ENCODE data around the gene CCNYL1.
"Not testable (repeated sequence)": the region's sequence is repeated elsewhere in the genome, so short reads cannot be mapped to it uniquely, and the experiment has no call there.

The CCNYL1 gene

DNA sequence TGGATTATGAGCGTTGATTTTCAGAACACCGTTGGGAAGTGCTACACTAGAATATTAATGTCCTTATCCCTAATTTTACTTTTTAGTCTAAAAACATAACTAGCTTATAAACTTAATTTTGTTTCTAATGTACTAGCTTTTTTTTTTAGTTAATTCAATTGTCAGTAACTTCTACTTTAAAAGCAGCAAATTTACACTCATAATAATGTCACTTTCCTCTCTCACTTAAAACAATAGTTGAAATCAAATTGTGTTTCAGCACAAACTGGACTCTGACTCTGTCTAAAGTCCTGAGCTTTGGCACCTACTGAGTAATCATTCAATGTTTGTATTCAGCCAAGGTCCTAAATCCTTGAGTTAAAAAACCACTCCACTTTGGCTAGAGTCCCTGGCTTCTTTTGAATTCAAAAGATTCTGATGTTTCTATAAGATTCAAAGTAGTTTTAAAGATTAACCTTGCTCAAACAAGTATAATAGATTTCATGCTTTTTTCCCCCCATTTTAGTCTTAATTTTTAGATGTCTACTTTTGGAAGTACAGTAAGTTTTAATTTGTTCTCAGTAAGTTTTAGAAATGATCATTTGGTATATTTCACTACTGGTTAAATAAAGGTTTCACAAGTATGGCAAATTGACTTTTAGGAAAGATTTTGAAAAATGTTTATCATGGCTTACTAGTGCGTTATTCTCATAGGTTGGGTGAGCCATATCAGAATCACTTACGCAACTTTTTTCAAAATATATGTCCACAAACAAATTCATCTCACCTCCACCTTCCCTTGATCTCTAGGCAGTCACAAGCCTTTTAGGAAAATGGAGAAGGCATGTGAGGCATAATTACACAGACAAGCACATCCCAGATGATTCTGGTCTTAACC is 23.4 kb downstream of the CCNYL1 start:
- Histone ChIP-seq H3K27me3 (ENCODE audit: control insufficient read depth in 1 of 2, insufficient read depth in 2 of 2, low read length in 2 of 2) (no peaks in the 10 kb centered on the region), H3K9ac (ENCODE audit: low read length in 2 of 2) (no peak overlapping the region)

DNA sequence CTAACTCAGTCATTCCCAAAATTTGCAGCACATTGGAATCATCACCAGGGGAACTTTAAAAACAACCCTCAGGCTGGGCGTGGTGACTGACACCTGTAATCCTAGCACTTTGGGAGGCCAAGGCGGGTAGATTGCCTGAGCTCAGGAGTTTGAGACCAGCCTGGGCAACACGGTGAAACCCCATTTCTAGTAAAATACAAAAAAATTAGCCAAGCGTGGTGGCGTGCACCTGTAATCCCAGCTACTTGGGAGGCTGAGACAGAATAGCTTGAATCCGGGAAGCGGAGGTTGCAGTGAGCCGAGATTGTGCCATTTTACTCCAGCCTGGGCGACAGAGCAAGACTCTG is 24.0 kb downstream of the CCNYL1 start:
- H3K9ac ChIP-seq (ENCODE audit: low read length in 2 of 2); H3K9me3 ChIP-seq (ENCODE audit: control insufficient read depth in 2 of 2, low read length in 2 of 2); H3K27me3 ChIP-seq (ENCODE audit: control insufficient read depth in 1 of 2, insufficient read depth in 2 of 2, low read length in 2 of 2); H3K4me3 ChIP-seq (ENCODE audit: low read length in 2 of 2); H3K4me1 ChIP-seq (ENCODE audit: control insufficient read depth, insufficient read depth, low read length); H3K27ac ChIP-seq (ENCODE audit: low read length); H3K36me3 ChIP-seq (ENCODE audit: control insufficient read depth in 2 of 2, insufficient read depth in 2 of 2, low read length in 2 of 2): not testable (repeated sequence)

More for the DNA sequence above, 23.4 kb downstream of the CCNYL1 start:
- H3K4me1 ChIP-seq (ENCODE audit: control insufficient read depth, insufficient read depth, low read length) = no peaks in the 10 kb centered on the region
- peaks cover 0 to 2% of the 10 kb centered on the region in 2 donors for H3K36me3 ChIP-seq (ENCODE audit: control insufficient read depth in 2 of 2, insufficient read depth in 2 of 2, low read length in 2 of 2)
- H3K4me3 ChIP-seq (ENCODE audit: low read length in 2 of 2) = no peak overlapping the region
- no peak overlapping the region for H3K27ac ChIP-seq (ENCODE audit: low read length)
- no peaks in the 10 kb centered on the region for H3K9me3 ChIP-seq (ENCODE audit: control insufficient read depth in 2 of 2, low read length in 2 of 2)

DNA sequence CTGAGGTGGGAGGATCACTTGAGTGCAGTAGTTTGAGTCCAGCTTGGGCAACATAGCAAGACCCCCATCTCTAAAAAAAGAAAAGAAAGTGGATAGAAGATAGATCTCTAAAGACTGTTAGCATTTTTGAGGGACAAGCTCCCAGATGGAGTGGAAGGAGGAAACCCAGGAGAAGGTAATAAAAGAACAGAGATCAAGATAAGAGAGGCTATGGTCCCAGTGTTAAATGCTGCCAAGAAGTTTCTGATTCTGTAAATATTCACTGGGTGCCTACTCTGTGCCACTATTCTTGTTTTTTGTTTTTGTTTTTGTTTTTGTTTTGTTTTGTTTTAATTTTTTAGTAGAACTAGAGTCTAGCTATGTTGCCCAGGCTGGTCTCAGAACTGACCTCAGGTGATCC is 32.1 kb downstream of the CCNYL1 start:
- H3K27me3 ChIP-seq (ENCODE audit: control insufficient read depth in 1 of 2, insufficient read depth in 2 of 2, low read length in 2 of 2) = no peaks in the 10 kb centered on the region
- H3K9ac ChIP-seq (ENCODE audit: low read length in 2 of 2) = no peak overlapping the region
- peaks cover 3% of the 10 kb centered on the region for H3K4me1 ChIP-seq (ENCODE audit: control insufficient read depth, insufficient read depth, low read length)
- H3K36me3 ChIP-seq (ENCODE audit: control insufficient read depth in 2 of 2, insufficient read depth in 2 of 2, low read length in 2 of 2) = peaks cover 12% of the 10 kb centered on the region in 2 donors
- no peak overlapping the region for H3K27ac ChIP-seq (ENCODE audit: low read length)
- H3K4me3 ChIP-seq (ENCODE audit: low read length in 2 of 2) = no peak overlapping the region
- no peaks in the 10 kb centered on the region for H3K9me3 ChIP-seq (ENCODE audit: control insufficient read depth in 2 of 2, low read length in 2 of 2)

DNA sequence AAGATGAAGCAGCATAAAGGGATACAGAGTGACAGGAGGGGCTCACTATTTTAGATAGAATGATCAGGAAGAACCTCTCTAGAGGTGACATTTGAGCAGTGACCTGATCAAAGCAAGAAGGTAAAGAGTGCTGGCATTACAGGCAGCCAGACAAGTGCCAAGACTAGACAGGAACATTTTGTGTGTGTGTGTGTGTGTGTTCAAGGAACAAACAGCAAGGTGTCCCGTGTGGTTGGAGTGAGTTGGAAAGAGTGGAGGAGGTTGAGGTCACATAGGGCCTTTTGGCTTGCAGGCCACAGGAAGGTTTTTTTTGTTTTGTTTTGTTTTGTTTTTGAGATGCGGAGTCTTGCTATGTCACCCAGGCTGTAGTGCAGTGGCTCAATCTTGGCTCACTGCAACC is 32.6 kb downstream of the CCNYL1 start:
- Histone ChIP-seq H3K9me3 (ENCODE audit: control insufficient read depth in 2 of 2, low read length in 2 of 2) (no peaks in the 10 kb centered on the region), H3K36me3 (ENCODE audit: control insufficient read depth in 2 of 2, insufficient read depth in 2 of 2, low read length in 2 of 2) (peaks cover 12 to 14% of the 10 kb centered on the region in 2 donors), H3K9ac (ENCODE audit: low read length in 2 of 2) (no peak overlapping the region), H3K27ac (ENCODE audit: low read length) (no peak overlapping the region), H3K4me3 (ENCODE audit: low read length in 2 of 2) (no peak overlapping the region), H3K27me3 (ENCODE audit: control insufficient read depth in 1 of 2, insufficient read depth in 2 of 2, low read length in 2 of 2) (no peaks in the 10 kb centered on the region), H3K4me1 (ENCODE audit: control insufficient read depth, insufficient read depth, low read length) (peaks cover 3% of the 10 kb centered on the region)

DNA sequence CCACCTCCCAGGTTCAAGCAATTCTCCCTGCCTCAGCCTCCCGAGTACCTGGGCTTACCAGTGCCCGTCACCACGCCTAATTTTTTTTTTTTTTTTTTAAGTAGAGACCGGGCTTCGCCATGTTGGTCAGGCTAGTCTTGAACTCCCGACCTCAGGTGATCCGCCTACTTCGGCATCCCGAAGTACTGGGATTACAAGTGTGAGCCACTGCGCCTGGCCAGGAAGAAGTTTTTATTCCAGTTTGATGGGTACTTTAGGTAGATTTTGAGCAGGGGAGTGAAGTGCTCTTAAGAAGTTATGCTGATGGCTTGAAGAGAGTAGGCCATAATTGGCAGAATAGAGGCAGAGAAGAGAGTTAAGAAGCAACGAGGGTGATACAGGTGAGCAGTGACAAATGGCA is 33.0 kb downstream of the CCNYL1 start:
- peaks cover 12 to 14% of the 10 kb centered on the region in 2 donors for H3K36me3 ChIP-seq (ENCODE audit: control insufficient read depth in 2 of 2, insufficient read depth in 2 of 2, low read length in 2 of 2)
- H3K4me1 ChIP-seq (ENCODE audit: control insufficient read depth, insufficient read depth, low read length) = peaks cover 3% of the 10 kb centered on the region

DNA sequence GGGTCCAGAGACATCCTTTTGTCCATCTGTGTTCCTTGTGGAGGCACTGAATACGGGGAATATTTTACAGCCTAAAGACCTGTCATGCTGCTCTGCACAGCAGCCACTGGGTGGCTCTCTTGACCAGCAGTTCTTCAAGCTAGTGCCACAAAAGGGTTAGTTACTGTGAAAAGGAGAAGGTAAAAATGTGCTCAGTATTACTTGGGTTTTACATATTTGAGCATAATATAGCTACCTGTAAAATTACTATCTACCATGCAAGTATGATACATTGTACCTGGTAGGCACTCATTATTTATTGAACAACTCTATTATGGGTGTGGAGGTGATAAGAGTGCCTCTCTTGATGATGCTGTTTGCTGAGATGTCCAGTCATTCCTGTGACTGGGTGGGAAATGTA is 34.7 kb downstream of the CCNYL1 start:
- H3K4me3 ChIP-seq (ENCODE audit: low read length in 2 of 2) = no peak overlapping the region
- no peak overlapping the region for H3K9ac ChIP-seq (ENCODE audit: low read length in 2 of 2)
- no peaks in the 10 kb centered on the region for H3K9me3 ChIP-seq (ENCODE audit: control insufficient read depth in 2 of 2, low read length in 2 of 2)
- H3K4me1 ChIP-seq (ENCODE audit: control insufficient read depth, insufficient read depth, low read length) = peaks cover 3% of the 10 kb centered on the region
- peaks cover 12 to 14% of the 10 kb centered on the region in 2 donors for H3K36me3 ChIP-seq (ENCODE audit: control insufficient read depth in 2 of 2, insufficient read depth in 2 of 2, low read length in 2 of 2)
- no peaks in the 10 kb centered on the region for H3K27me3 ChIP-seq (ENCODE audit: control insufficient read depth in 1 of 2, insufficient read depth in 2 of 2, low read length in 2 of 2)
- H3K27ac ChIP-seq (ENCODE audit: low read length) = no peak overlapping the region

More for the DNA sequence above, 33.0 kb downstream of the CCNYL1 start:
- H3K27ac ChIP-seq (ENCODE audit: low read length) = no peak overlapping the region
- H3K4me3 ChIP-seq (ENCODE audit: low read length in 2 of 2) = no peak overlapping the region
- no peaks in the 10 kb centered on the region for H3K27me3 ChIP-seq (ENCODE audit: control insufficient read depth in 1 of 2, insufficient read depth in 2 of 2, low read length in 2 of 2)
- no peaks in the 10 kb centered on the region for H3K9me3 ChIP-seq (ENCODE audit: control insufficient read depth in 2 of 2, low read length in 2 of 2)
- H3K9ac ChIP-seq (ENCODE audit: low read length in 2 of 2) = no peak overlapping the region

DNA sequence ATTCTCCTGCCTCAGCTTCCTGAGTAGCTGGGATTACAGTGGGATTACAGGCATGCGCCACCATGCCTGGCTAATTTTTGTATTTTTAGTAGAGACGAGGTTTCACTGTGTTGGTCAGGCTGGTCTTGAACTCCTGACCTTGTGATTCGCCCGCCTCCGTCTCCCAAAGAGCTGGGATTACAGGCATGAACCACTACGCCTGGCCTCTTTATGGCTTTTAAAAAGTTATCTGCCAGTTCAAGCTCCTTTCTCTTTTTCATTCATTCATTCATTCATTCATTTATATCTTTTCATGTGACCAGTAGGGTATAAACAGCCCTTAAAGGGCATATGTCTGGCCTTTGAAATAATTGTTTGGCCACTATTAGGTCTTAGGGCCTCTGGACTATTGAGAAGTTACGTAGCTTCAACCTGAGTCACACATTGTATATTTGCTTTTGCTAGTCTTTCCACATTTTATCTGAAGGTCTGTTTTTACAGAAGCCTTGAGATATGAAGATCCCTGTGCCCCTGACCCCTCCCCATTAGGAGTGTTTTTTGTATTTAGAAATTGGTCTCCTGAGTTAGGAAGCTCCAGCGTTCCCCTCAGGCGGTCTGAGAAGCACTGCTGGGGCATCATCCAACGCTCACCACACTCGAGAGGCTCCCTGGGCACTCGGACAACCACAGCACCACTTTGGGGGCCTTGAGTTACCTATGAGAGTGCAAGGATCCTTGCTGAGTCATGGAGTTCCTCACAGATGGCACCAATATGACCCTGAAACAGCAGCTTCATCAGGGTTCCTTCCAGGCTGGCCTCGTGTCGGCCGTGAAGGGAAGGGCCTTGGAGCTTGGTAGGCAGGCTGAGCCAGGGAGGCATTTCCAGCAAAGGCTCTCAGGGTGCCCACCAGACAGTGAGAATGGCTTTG is 36.5 kb downstream of the CCNYL1 start:
- H3K4me3 ChIP-seq (ENCODE audit: low read length in 2 of 2) = no peak overlapping the region
- H3K27ac ChIP-seq (ENCODE audit: low read length) = no peak overlapping the region
- H3K9ac ChIP-seq (ENCODE audit: low read length in 2 of 2) = no peak overlapping the region
- H3K36me3 ChIP-seq (ENCODE audit: control insufficient read depth in 2 of 2, insufficient read depth in 2 of 2, low read length in 2 of 2) = peaks cover 5 to 11% of the 10 kb centered on the region in 2 donors
- H3K4me1 ChIP-seq (ENCODE audit: control insufficient read depth, insufficient read depth, low read length) = peaks cover 3% of the 10 kb centered on the region
- H3K27me3 ChIP-seq (ENCODE audit: control insufficient read depth in 1 of 2, insufficient read depth in 2 of 2, low read length in 2 of 2) = no peaks in the 10 kb centered on the region
- H3K9me3 ChIP-seq (ENCODE audit: control insufficient read depth in 2 of 2, low read length in 2 of 2) = no peaks in the 10 kb centered on the region

DNA sequence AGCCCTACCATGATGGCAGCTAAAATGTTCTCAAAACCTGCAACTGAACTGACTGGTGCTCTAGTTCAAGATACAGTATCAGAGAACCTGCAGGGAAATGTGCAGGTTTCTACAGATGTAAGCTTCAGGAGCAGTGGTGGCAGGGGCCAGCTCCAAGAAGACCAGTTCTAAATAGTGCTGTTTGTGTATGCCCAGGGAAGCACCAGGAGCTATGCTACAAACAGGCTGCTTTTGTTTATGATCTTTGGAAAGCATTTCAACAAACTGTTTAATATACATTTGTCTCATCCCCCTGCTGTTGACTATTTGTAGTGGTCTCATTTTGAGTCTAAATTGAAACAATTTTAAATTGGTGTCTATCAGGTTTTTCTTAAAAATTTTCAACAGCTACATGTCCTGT is 37.6 kb downstream of the CCNYL1 start:
- Histone ChIP-seq H3K27ac (ENCODE audit: low read length) (no peak overlapping the region), H3K36me3 (ENCODE audit: control insufficient read depth in 2 of 2, insufficient read depth in 2 of 2, low read length in 2 of 2) (peaks cover 2 to 5% of the 10 kb centered on the region in 2 donors), H3K9ac (ENCODE audit: low read length in 2 of 2) (no peak overlapping the region)

DNA sequence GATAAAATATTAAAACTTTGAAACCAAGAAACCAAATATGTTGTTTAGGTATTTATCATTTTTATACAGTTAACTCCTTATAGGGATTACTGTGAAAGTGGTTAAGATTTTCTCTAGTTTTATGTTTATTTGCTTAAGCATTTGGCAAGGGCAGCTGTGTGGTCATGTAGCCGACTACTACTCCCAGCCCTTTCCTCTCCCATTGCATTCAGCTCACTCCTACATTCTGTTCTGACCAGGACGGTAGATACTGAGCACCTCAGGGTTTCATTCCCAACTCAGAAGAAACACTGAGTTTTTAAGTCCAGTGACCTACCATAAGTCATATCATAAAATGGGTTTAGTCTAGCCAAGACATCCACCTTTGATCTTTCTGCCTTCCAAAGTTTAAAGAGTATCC is 38.4 kb downstream of the CCNYL1 start:
- H3K9me3 ChIP-seq (ENCODE audit: control insufficient read depth in 2 of 2, low read length in 2 of 2) = no peaks in the 10 kb centered on the region
- H3K36me3 ChIP-seq (ENCODE audit: control insufficient read depth in 2 of 2, insufficient read depth in 2 of 2, low read length in 2 of 2) = peaks cover 8 to 10% of the 10 kb centered on the region in 2 donors
- no peak overlapping the region for H3K4me3 ChIP-seq (ENCODE audit: low read length in 2 of 2)
- H3K27me3 ChIP-seq (ENCODE audit: control insufficient read depth in 1 of 2, insufficient read depth in 2 of 2, low read length in 2 of 2) = no peaks in the 10 kb centered on the region
- peaks cover 3% of the 10 kb centered on the region for H3K4me1 ChIP-seq (ENCODE audit: control insufficient read depth, insufficient read depth, low read length)
- H3K27ac ChIP-seq (ENCODE audit: low read length) = no peak overlapping the region
- no peak overlapping the region for H3K9ac ChIP-seq (ENCODE audit: low read length in 2 of 2)

More for the DNA sequence above, 37.6 kb downstream of the CCNYL1 start:
- Histone ChIP-seq H3K27me3 (ENCODE audit: control insufficient read depth in 1 of 2, insufficient read depth in 2 of 2, low read length in 2 of 2) (no peaks in the 10 kb centered on the region), H3K4me1 (ENCODE audit: control insufficient read depth, insufficient read depth, low read length) (peaks cover 3% of the 10 kb centered on the region), H3K9me3 (ENCODE audit: control insufficient read depth in 2 of 2, low read length in 2 of 2) (no peaks in the 10 kb centered on the region), H3K4me3 (ENCODE audit: low read length in 2 of 2) (no peak overlapping the region)

DNA sequence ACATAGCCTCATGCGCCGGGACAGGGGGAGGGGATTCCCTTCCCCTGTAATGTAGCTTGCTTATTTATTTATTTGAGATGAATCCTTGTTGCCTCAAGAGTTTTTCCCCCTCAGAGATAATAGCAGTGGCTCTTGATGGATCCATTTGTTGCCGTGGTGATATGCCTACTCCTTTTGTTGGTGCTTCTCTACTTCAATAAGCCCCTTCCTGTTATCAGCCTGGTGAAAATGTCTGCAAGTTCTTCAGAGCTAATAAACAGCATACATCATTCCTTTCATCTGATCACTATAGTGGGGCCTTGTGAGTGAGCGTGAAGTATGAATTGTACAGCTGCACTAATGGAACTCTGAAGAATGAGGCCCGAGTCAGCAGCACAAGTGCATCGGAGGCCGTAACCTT is 38.9 kb downstream of the CCNYL1 start:
- no peaks in the 10 kb centered on the region for H3K9me3 ChIP-seq (ENCODE audit: control insufficient read depth in 2 of 2, low read length in 2 of 2)
- peaks cover 11 to 13% of the 10 kb centered on the region in 2 donors for H3K36me3 ChIP-seq (ENCODE audit: control insufficient read depth in 2 of 2, insufficient read depth in 2 of 2, low read length in 2 of 2)
- no peak overlapping the region for H3K4me3 ChIP-seq (ENCODE audit: low read length in 2 of 2)
- H3K27ac ChIP-seq (ENCODE audit: low read length) = no peak overlapping the region
- H3K9ac ChIP-seq (ENCODE audit: low read length in 2 of 2) = no peak overlapping the region
- H3K4me1 ChIP-seq (ENCODE audit: control insufficient read depth, insufficient read depth, low read length) = peaks cover 3% of the 10 kb centered on the region
- H3K27me3 ChIP-seq (ENCODE audit: control insufficient read depth in 1 of 2, insufficient read depth in 2 of 2, low read length in 2 of 2) = no peaks in the 10 kb centered on the region

Measured in stomach smooth muscle (tissue), 2 donors.